H9 (cell line): ENCODE measurements around the gene PCLAF. TPM values are rescaled to one million over a fixed set of nuclear protein-coding genes. Genes with fewer than 3 reads are reported as not detected.

Experiments
- DNase-seq: peaks from one replicate; pipeline ENCODE4 v3.0.0-alpha.2; 2017
- H2AFZ ChIP-seq: one replicate; pipeline ENCODE4 v1.6.1; 2013; ENCODE audit warnings: mild to moderate bottlenecking, low read length, control low read depth, moderate library complexity
- H2AK5ac ChIP-seq: 2 replicates; pipeline ENCODE4 v1.6.1; 2013; ENCODE audit warnings: low read length, control low read depth, mixed read lengths; ENCODE audit not compliant: insufficient read length
- H2BK120ac ChIP-seq: one replicate; pipeline ENCODE4 v1.6.1; 2013; ENCODE audit warnings: low read depth, mild to moderate bottlenecking, low read length, control low read depth, inconsistent platforms; ENCODE audit not compliant: poor library complexity, severe bottlenecking
- H2BK12ac ChIP-seq: 2 replicates; pipeline ENCODE4 v1.6.1; 2013; ENCODE audit warnings: low read length, control low read depth, mixed read lengths, low read depth; ENCODE audit not compliant: insufficient read length
- H2BK15ac ChIP-seq: 2 replicates; pipeline ENCODE4 v1.6.1; 2013; ENCODE audit warnings: low read depth, low read length, control low read depth
- H2BK20ac ChIP-seq: one replicate; pipeline ENCODE4 v1.6.1; 2013; ENCODE audit warnings: low read depth, mild to moderate bottlenecking, low read length, control low read depth, inconsistent platforms; ENCODE audit not compliant: poor library complexity, severe bottlenecking
- H2BK5ac ChIP-seq: 2 replicates; pipeline ENCODE4 v1.6.1; 2013; ENCODE audit warnings: low read length, control low read depth, mixed read lengths; ENCODE audit not compliant: insufficient read length
- H3K14ac ChIP-seq: 2 replicates; pipeline ENCODE4 v1.6.1; 2013; ENCODE audit warnings: low read length, control low read depth; ENCODE audit not compliant: insufficient read depth
- H3K18ac ChIP-seq: 2 replicates; pipeline ENCODE4 v1.6.1; 2013; ENCODE audit warnings: low read depth, mild to moderate bottlenecking, mixed read lengths, low read length, control low read depth; ENCODE audit not compliant: insufficient read length
- H3K23ac ChIP-seq: 2 replicates; pipeline ENCODE4 v1.6.1; 2013; ENCODE audit warnings: low read length, control low read depth, mixed read lengths, low read depth; ENCODE audit not compliant: insufficient read length
- H3K23me2 ChIP-seq: 2 replicates; pipeline ENCODE4 v1.6.1; 2013; ENCODE audit warnings: low read depth, mild to moderate bottlenecking, mixed read lengths, low read length, control low read depth; ENCODE audit not compliant: insufficient read length, poor library complexity, severe bottlenecking
- H3K27ac ChIP-seq: 2 replicates; pipeline ENCODE4 v1.5.1; 2013; ENCODE audit warnings: low read length, control low read depth, mixed read lengths, low read depth; ENCODE audit not compliant: insufficient read length
- H3K27me3 ChIP-seq: 2 replicates; pipeline ENCODE4 v1.6.1; 2013; ENCODE audit warnings: low read length, control low read depth, inconsistent platforms; ENCODE audit not compliant: insufficient read depth
- H3K4ac ChIP-seq: 2 replicates; pipeline ENCODE4 v1.6.1; 2013; ENCODE audit warnings: low read depth, mild to moderate bottlenecking, control low read depth, inconsistent platforms, low read length, moderate library complexity
- H3K4me1 ChIP-seq: 2 replicates; pipeline ENCODE4 v1.6.1; 2013; ENCODE audit warnings: low read length, control low read depth, inconsistent platforms; ENCODE audit not compliant: insufficient read depth
- H3K4me2 ChIP-seq: 2 replicates; pipeline ENCODE4 v1.6.1; 2013; ENCODE audit warnings: low read length, control low read depth, mixed read lengths; ENCODE audit not compliant: insufficient read length, insufficient read depth
- H3K56ac ChIP-seq: 2 replicates; pipeline ENCODE4 v1.6.1; 2013; ENCODE audit warnings: low read depth, mild to moderate bottlenecking, mixed read lengths, low read length, control low read depth; ENCODE audit not compliant: insufficient read length
- H3K79me1 ChIP-seq: 2 replicates; pipeline ENCODE4 v1.6.1; 2013; ENCODE audit warnings: low read depth, mild to moderate bottlenecking, moderate library complexity, low read length, control low read depth, inconsistent platforms; ENCODE audit not compliant: insufficient read depth, poor library complexity, severe bottlenecking
- H3K79me2 ChIP-seq: 2 replicates; pipeline ENCODE4 v1.6.1; 2013; ENCODE audit warnings: low read length, control low read depth, inconsistent platforms; ENCODE audit not compliant: insufficient read depth
- H3K9ac ChIP-seq: 2 replicates; pipeline ENCODE4 v1.6.1; 2013; ENCODE audit warnings: low read length, control low read depth, mixed read lengths; ENCODE audit not compliant: insufficient read length; ENCODE audit errors: extremely low read depth
- H3K9me3 ChIP-seq: one replicate; pipeline ENCODE4 v1.6.1; 2013; ENCODE audit warnings: low read depth, low read length, inconsistent platforms; ENCODE audit not compliant: control insufficient read depth
- H3T11ph ChIP-seq: one replicate; pipeline ENCODE4 v1.6.1; 2013; ENCODE audit warnings: mild to moderate bottlenecking, low read length, control low read depth, inconsistent platforms
- H4K20me1 ChIP-seq: one replicate; pipeline ENCODE4 v1.6.1; 2013; ENCODE audit not compliant: control insufficient read depth, insufficient read length, insufficient read depth
- H4K5ac ChIP-seq: 2 replicates; pipeline ENCODE4 v1.6.1; 2013; ENCODE audit warnings: low read depth, mild to moderate bottlenecking, mixed read lengths, low read length, control low read depth; ENCODE audit not compliant: insufficient read length
- H4K8ac ChIP-seq: replicated peaks from 2 replicates; pipeline ENCODE4 v1.6.1; 2013; ENCODE audit warnings: low read length, control low read depth, mixed read lengths, low read depth; ENCODE audit not compliant: insufficient read length
- H4K91ac ChIP-seq: 2 replicates; pipeline ENCODE4 v1.6.1; 2013; ENCODE audit warnings: low read depth, mild to moderate bottlenecking, moderate library complexity, mixed read lengths, low read length, control low read depth; ENCODE audit not compliant: insufficient read length
- H3K27ac Mint-ChIP-seq, 3 experiments: 2 replicates in 2 of 3; 3 replicates in 1 of 3; pipeline ENCODE4 v1.8.0; 2020 to 2021; ENCODE audit warnings: mixed read lengths in 3 of 3, mild to moderate bottlenecking in 1 of 3, moderate library complexity in 1 of 3
- H3K27me3 Mint-ChIP-seq: 2 replicates; pipeline ENCODE4 v1.8.0; 2021; ENCODE audit warnings: low read depth, mild to moderate bottlenecking, moderate library complexity, mixed read lengths
- H3K36me3 Mint-ChIP-seq, 3 experiments: 2 replicates in 2 of 3; 3 replicates in 1 of 3; pipeline ENCODE4 v1.8.0; 2020 to 2021; ENCODE audit warnings: low read depth in 3 of 3, mixed read lengths in 3 of 3; ENCODE audit not compliant: insufficient read depth in 1 of 3
- H3K4me1 Mint-ChIP-seq, 2 experiments: 2 replicates each; pipeline ENCODE4 v1.8.0; 2020; ENCODE audit warnings: mixed read lengths in 2 of 2
- H3K4me3 Mint-ChIP-seq, 2 experiments: 2 replicates in 1 of 2; 3 replicates in 1 of 2; pipeline ENCODE4 v1.8.0; 2020 to 2021; ENCODE audit warnings: mild to moderate bottlenecking in 2 of 2, mixed read lengths in 2 of 2, moderate library complexity in 1 of 2
- H3K9me3 Mint-ChIP-seq, 2 experiments: 2 replicates in 1 of 2; 3 replicates in 1 of 2; pipeline ENCODE4 v1.8.0; 2020; ENCODE audit warnings: mild to moderate bottlenecking in 2 of 2, mixed read lengths in 2 of 2, moderate library complexity in 1 of 2
- CTCF ChIP-seq: fragments of 200-600 bp; sonication (generic); conservative IDR thresholded peaks from 3 replicates; pipeline ENCODE4 v1.8.0; 2021; ENCODE audit warnings: antibody characterized with exemption, mild to moderate bottlenecking
- WGBS: extraction: QIAGEN DNeasy Blood & Tissue Kit; methylation state at CpG from one replicate; pipeline ENCODE4 v1.1.7; 2013; ENCODE audit warnings: missing lambda C conversion rate, low lambda C conversion rate, mixed read lengths; ENCODE audit not compliant: insufficient read length; ENCODE audit errors: extremely low coverage; 5-methylcytosine and 5-hydroxymethylcytosine counted together
- total RNA-seq: library from RNA; stranded (reverse); gene quantifications from 2 replicates; pipeline ENCODE4 v1.2.1, GENCODE V29; 2021

Gene PCLAF
- total RNA-seq, 1 experiment from 2014 or later = 65.6 TPM

DNA sequence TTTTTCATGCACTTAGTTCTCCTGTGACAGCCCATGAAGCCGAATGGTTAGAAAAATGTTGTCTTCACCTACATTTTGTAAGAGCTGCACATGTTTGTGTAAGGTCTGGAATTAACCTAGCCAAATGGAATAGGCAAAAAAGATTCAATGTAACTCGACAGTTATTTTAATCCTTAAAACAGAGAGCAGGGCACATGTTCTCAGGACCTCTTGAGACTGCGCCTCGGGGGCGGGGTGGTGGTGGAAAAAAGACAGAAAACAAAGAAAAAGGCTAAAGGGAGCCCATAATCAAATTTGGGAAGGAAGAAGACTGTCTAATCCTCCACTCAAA is 24.6 kb downstream of the PCLAF start:
- H3T11ph ChIP-seq = no peak overlapping the region
- peaks cover 12% of the 10 kb centered on the region in 2 experiments for H3K4me1 Mint-ChIP-seq
- no peak overlapping the region for H2AK5ac ChIP-seq
- peaks cover 5% of the 10 kb centered on the region for H3K23me2 ChIP-seq
- no peak overlapping the region for H3K56ac ChIP-seq
- no peak overlapping the region for H2AFZ ChIP-seq
- H3K14ac ChIP-seq = no peak overlapping the region
- H2BK12ac ChIP-seq = no peak overlapping the region
- peak overlapping the region; percentile 98 for H3K4me2 ChIP-seq
- no peak overlapping the region for H3K4ac ChIP-seq
- H2BK120ac ChIP-seq = no peak overlapping the region
- peak overlapping the region; percentile 57 to 87 (median 76); a peak in 5 of 7 replicates for H3K27ac Mint-ChIP-seq
- no CpG with 5 or more reads among the region's 5 CpGs for WGBS
- peaks cover 2% of the 10 kb centered on the region; the same call in 1 of the 2 replicates for H3K79me2 ChIP-seq
- H4K8ac ChIP-seq = no peak overlapping the region
- H2BK5ac ChIP-seq = no peak overlapping the region
- H3K4me1 ChIP-seq = no peaks in the 10 kb centered on the region
- no peak overlapping the region for H4K91ac ChIP-seq
- H3K18ac ChIP-seq = no peak overlapping the region
- no peaks in the 10 kb centered on the region for H3K27me3 Mint-ChIP-seq
- no peaks in the 10 kb centered on the region for H3K9me3 Mint-ChIP-seq
- no peak overlapping the region for H3K27ac ChIP-seq
- no peak overlapping the region for H2BK15ac ChIP-seq
- no peak for DNase-seq
- no peak overlapping the region for H3K9ac ChIP-seq
- H3K9me3 ChIP-seq = no peaks in the 10 kb centered on the region
- H2BK20ac ChIP-seq = no peak overlapping the region
- H3K23ac ChIP-seq = no peak overlapping the region
- no peak overlapping the region for H4K5ac ChIP-seq
- no peaks in the 10 kb centered on the region for H3K79me1 ChIP-seq
- TF ChIP-seq CTCF = no peak
- H4K20me1 ChIP-seq = no peaks in the 10 kb centered on the region
- H3K27me3 ChIP-seq = no peaks in the 10 kb centered on the region
- H3K4me3 Mint-ChIP-seq = peak overlapping the region; percentile 94 to 98
- H3K36me3 Mint-ChIP-seq = peaks cover 5 to 10% (median 9%) of the 10 kb centered on the region in 3 experiments; a peak in 4 of 7 replicates
